Vagina (tissue), 2 donors: ENCODE measurements around the gene SCN5A.

Experiments used
- CTCF ChIP-seq, 3 experiments: fragments of 450-650 bp in 2 of 3; fragments of 200-600 bp in 1 of 3; sonication (generic) in 1 of 3; IDR thresholded peaks; one replicate each; pipeline ENCODE4 v1.5.1; 2017 to 2019; ENCODE audit warnings: antibody characterized with exemption in 3 of 3, mild to moderate bottlenecking in 2 of 3, moderate library complexity in 2 of 3
- POLR2A ChIP-seq, 2 donors: fragments of 450-650 bp; IDR thresholded peaks; one replicate each; pipeline ENCODE4 v1.6.1; 2017; ENCODE audit warnings: antibody characterized with exemption in 2 of 2, mild to moderate bottlenecking in 2 of 2, moderate library complexity in 2 of 2

- TF ChIP-seq CTCF (IDR thresholded peaks at IDR 0.05) (no peak), POLR2A (IDR thresholded peaks at IDR 0.05) (no peak)
Measured at GRCh38 chr3:38620236-38620635, 29.3 kb downstream of the SCN5A start.
